CD14-positive monocyte (primary cell): ENCODE data around the gene EFCC1. TPM values are rescaled to one million over a fixed set of nuclear protein-coding genes. Genes with fewer than 3 reads are reported as not detected.
"Not testable (repeated sequence)": the region's sequence is repeated elsewhere in the genome, so short reads cannot be mapped to it uniquely, and the experiment has no call there.

Source experiments
- DNase-seq, 3 donors: peaks; one replicate each; pipeline ENCODE4 v3.0.0-alpha.2; 2011 to 2022
- H2AFZ ChIP-seq: 2 replicates; pipeline ENCODE4 v1.6.0; 2012; ENCODE audit warnings: mild to moderate bottlenecking, low read depth, low read length, inconsistent platforms; ENCODE audit not compliant: insufficient read depth, poor library complexity, severe bottlenecking
- H3K27ac ChIP-seq, 2 donors: 1 replicate in 1 of 2; 2 replicates in 1 of 2; pipeline ENCODE4 v1.5.1; 2012 to 2013; ENCODE audit warnings: low read length in 2 of 2, control low read depth in 1 of 2, inconsistent platforms in 1 of 2, low read depth in 1 of 2, mild to moderate bottlenecking in 1 of 2
- H3K27me3 ChIP-seq, 2 donors: one replicate each; pipeline versions ENCODE4 v1.6.0 to v1.6.1; 2011 to 2013; ENCODE audit warnings: low read length in 2 of 2; ENCODE audit not compliant: control insufficient read depth in 2 of 2, insufficient read depth in 2 of 2
- H3K36me3 ChIP-seq, 2 donors: replicated peaks in 1 of 2; 1 replicate in 1 of 2; 2 replicates in 1 of 2; pipeline versions ENCODE4 v1.5.1 to v1.6.1; 2012 to 2013; ENCODE audit warnings: low read length in 2 of 2, control low read depth in 1 of 2, inconsistent platforms in 1 of 2, mild to moderate bottlenecking in 1 of 2; ENCODE audit not compliant: insufficient read depth in 2 of 2, control insufficient read depth in 1 of 2
- H3K4me1 ChIP-seq, 2 donors: 1 replicate in 1 of 2; 2 replicates in 1 of 2; pipeline versions ENCODE4 v1.5.1 to v1.6.1; 2012 to 2013; ENCODE audit warnings: low read length in 2 of 2, control low read depth in 1 of 2, inconsistent platforms in 1 of 2, mild to moderate bottlenecking in 1 of 2, moderate library complexity in 1 of 2; ENCODE audit not compliant: insufficient read depth in 2 of 2, control insufficient read depth in 1 of 2
- H3K4me2 ChIP-seq: replicated peaks from 2 replicates; pipeline ENCODE3; 2012; ENCODE audit warnings: low read length, moderate library complexity, mild to moderate bottlenecking; ENCODE audit not compliant: poor library complexity, severe bottlenecking; ENCODE audit errors: extremely low read depth
- H3K4me3 ChIP-seq, 3 experiments: fragments of 200-600 bp in 1 of 3; sonication (generic) in 1 of 3; replicated peaks in 1 of 3; 1 replicate in 2 of 3; 2 replicates in 1 of 3; pipeline ENCODE4 v1.5.1; 2011 to 2013; ENCODE audit warnings: low read length in 3 of 3, mild to moderate bottlenecking in 3 of 3, control low read depth in 2 of 3, low read depth in 2 of 3, inconsistent platforms in 1 of 3, moderate library complexity in 1 of 3
- H3K79me2 ChIP-seq: 2 replicates; pipeline ENCODE4 v1.6.0; 2012; ENCODE audit warnings: mild to moderate bottlenecking, control low read depth, inconsistent platforms, low read length, moderate library complexity; ENCODE audit not compliant: insufficient read depth
- H3K9ac ChIP-seq: 2 replicates; pipeline ENCODE4 v1.6.0; 2017; ENCODE audit warnings: low read length, mild to moderate bottlenecking; ENCODE audit not compliant: insufficient read depth, poor library complexity, severe bottlenecking
- H3K9me3 ChIP-seq, 2 donors: replicated peaks in 1 of 2; 1 replicate in 1 of 2; 2 replicates in 1 of 2; pipeline versions ENCODE4 v1.5.1 to v1.6.1; 2012 to 2013; ENCODE audit warnings: low read length in 2 of 2, control low read depth in 1 of 2; ENCODE audit not compliant: control insufficient read depth in 1 of 2, insufficient read depth in 1 of 2
- H4K20me1 ChIP-seq: 2 replicates; pipeline ENCODE4 v1.6.0; 2012; ENCODE audit warnings: mild to moderate bottlenecking, low read length, control low read depth, moderate library complexity; ENCODE audit not compliant: insufficient read depth
- H3K27ac Mint-ChIP-seq, 7 donors: one replicate each; pipeline ENCODE4 v1.8.0; 2020; ENCODE audit warnings: mild to moderate bottlenecking in 7 of 7, mixed read lengths in 7 of 7, moderate library complexity in 6 of 7, inconsistent platforms in 2 of 7
- H3K27me3 Mint-ChIP-seq, 3 donors: one replicate each; pipeline ENCODE4 v1.8.0; 2021 to 2022; ENCODE audit warnings: low read depth in 3 of 3, mild to moderate bottlenecking in 3 of 3, mixed read lengths in 3 of 3, moderate library complexity in 3 of 3, inconsistent platforms in 1 of 3
- H3K36me3 Mint-ChIP-seq, 2 donors: one replicate each; pipeline ENCODE4 v1.8.0; 2020; ENCODE audit warnings: mixed read lengths in 2 of 2, inconsistent platforms in 1 of 2, mild to moderate bottlenecking in 1 of 2
- H3K4me1 Mint-ChIP-seq: one replicate; pipeline ENCODE4 v1.8.0; 2020; ENCODE audit warnings: mild to moderate bottlenecking, mixed read lengths
- H3K4me3 Mint-ChIP-seq, 2 donors: one replicate each; pipeline ENCODE4 v1.8.0; 2020; ENCODE audit warnings: mild to moderate bottlenecking in 2 of 2, mixed read lengths in 2 of 2, moderate library complexity in 1 of 2
- H3K9me3 Mint-ChIP-seq, 7 donors: one replicate each; pipeline ENCODE4 v1.8.0; 2020 to 2022; ENCODE audit warnings: mixed read lengths in 7 of 7, mild to moderate bottlenecking in 6 of 7, moderate library complexity in 6 of 7, inconsistent platforms in 2 of 7
- WGBS: methylation state at CpG from one replicate; pipeline ENCODE4 v1.1.5; 2013; ENCODE audit warnings: missing lambda C conversion rate; ENCODE audit not compliant: insufficient coverage; 5-methylcytosine and 5-hydroxymethylcytosine counted together
- intact Hi-C, 2 donors: fragments of 100-400 bp; cut with micrococcal nuclease; formaldehyde crosslinking; loops; one replicate each; pipeline versions ENCODE4 v1.15.0 to v1.15.1; 2023
- polyA plus RNA-seq, 3 donors: library from polyadenylated mRNA; depleted of rRNA in 1 of 3; unstranded in 2 of 3; stranded (reverse) in 1 of 3; fragments of 300-500 nt in 2 of 3; fragments of >200 nt in 1 of 3; fragmentation: Illumina TruSeq in 2 of 3; gene quantifications; 1 replicate in 2 of 3; 2 replicates in 1 of 3; pipeline ENCODE4 v1.2.3, GENCODE V29; 2012 to 2021
- TF ChIP-seq, protein P1 (sequence below): fragments of 200-600 bp; IDR thresholded peaks from one replicate; pipeline ENCODE4 v1.8.0; 2022; ENCODE audit warnings: antibody characterized with exemption, mild to moderate bottlenecking

The EFCC1 gene
- polyA plus RNA-seq, 3 donors, result 0.11 to 0.15 TPM; not detected in 1

DNA sequence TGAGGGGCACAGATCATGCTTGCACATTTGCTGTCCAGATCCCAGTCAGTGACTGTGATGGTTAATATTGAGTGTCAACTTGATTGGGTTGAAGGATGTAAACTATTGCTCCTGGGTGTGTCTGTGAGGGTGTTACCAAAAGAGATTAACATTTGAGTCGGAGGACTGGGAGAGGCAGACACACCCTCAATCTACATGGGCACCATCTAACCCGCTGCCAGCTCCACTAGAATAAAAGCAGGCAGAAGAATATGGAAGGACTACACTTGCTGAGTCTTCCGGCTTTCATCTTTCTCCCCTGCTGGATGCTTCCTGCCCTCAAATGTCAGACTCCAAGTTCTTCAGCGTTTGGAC is 64.6 kb downstream of the EFCC1 start:
- intact Hi-C loops, result no loop called here
- H3K79me2 ChIP-seq, result no peaks in the 10 kb centered on the region

GRCh38 chr3:129067719-129068118 is 66.6 kb downstream of the EFCC1 start:
- H3K4me2 ChIP-seq, result peak overlapping the region; percentile 70
- H3K9me3 ChIP-seq, H3K27ac Mint-ChIP-seq, H3K9ac ChIP-seq, H2AFZ ChIP-seq, H3K36me3 Mint-ChIP-seq, H3K4me1 ChIP-seq, H3K27me3 ChIP-seq, DNase-seq, H3K4me1 Mint-ChIP-seq, H4K20me1 ChIP-seq, H3K79me2 ChIP-seq, H3K36me3 ChIP-seq, intact Hi-C loops, H3K27ac ChIP-seq, H3K4me3 ChIP-seq: not testable (repeated sequence)
- peaks cover 6 to 16% (median 14%) of the 10 kb centered on the region in 7 donors for H3K9me3 Mint-ChIP-seq
- WGBS, result no CpG with 5 or more reads among the region's 7 CpGs
- H3K27me3 Mint-ChIP-seq, result peaks cover 6 to 16% (median 11%) of the 10 kb centered on the region in 3 donors
- peak overlapping the region; percentile 64 to 65 for H3K4me3 Mint-ChIP-seq

More for the DNA sequence above, 64.6 kb downstream of the EFCC1 start:
- peaks cover 0 to 4% of the 10 kb centered on the region in 2 donors for H3K9me3 ChIP-seq
- H2AFZ ChIP-seq, result no peak overlapping the region
- H3K4me3 Mint-ChIP-seq, result no peak overlapping the region
- H3K9me3 Mint-ChIP-seq, result peaks cover 6 to 16% (median 14%) of the 10 kb centered on the region in 7 donors
- peaks cover 10% of the 10 kb centered on the region for H3K4me1 Mint-ChIP-seq
- no peak overlapping the region for H3K4me3 ChIP-seq
- H3K27me3 ChIP-seq, result peaks cover 0 to 3% of the 10 kb centered on the region in 2 donors
- peaks cover 4 to 10% of the 10 kb centered on the region in 2 donors for H3K4me1 ChIP-seq
- no peak overlapping the region for H3K9ac ChIP-seq
- H4K20me1 ChIP-seq, result no peaks in the 10 kb centered on the region
- H3K36me3 ChIP-seq, result no peaks in the 10 kb centered on the region
- no peak for DNase-seq
- TF ChIP-seq, protein P1, sequence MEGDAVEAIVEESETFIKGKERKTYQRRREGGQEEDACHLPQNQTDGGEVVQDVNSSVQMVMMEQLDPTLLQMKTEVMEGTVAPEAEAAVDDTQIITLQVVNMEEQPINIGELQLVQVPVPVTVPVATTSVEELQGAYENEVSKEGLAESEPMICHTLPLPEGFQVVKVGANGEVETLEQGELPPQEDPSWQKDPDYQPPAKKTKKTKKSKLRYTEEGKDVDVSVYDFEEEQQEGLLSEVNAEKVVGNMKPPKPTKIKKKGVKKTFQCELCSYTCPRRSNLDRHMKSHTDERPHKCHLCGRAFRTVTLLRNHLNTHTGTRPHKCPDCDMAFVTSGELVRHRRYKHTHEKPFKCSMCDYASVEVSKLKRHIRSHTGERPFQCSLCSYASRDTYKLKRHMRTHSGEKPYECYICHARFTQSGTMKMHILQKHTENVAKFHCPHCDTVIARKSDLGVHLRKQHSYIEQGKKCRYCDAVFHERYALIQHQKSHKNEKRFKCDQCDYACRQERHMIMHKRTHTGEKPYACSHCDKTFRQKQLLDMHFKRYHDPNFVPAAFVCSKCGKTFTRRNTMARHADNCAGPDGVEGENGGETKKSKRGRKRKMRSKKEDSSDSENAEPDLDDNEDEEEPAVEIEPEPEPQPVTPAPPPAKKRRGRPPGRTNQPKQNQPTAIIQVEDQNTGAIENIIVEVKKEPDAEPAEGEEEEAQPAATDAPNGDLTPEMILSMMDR, result no peak
- H3K27me3 Mint-ChIP-seq, result peaks cover 5 to 12% (median 11%) of the 10 kb centered on the region in 3 donors
- H3K4me2 ChIP-seq, result no peak overlapping the region
- no peak overlapping the region for H3K27ac Mint-ChIP-seq
- peaks cover 0 to 3% of the 10 kb centered on the region in 2 donors for H3K36me3 Mint-ChIP-seq
- no peak overlapping the region for H3K27ac ChIP-seq
- 94% methylated on average over 3 of the region's 4 CpGs for WGBS
